ENCODE measurements around the gene TMEM260.
"Not testable (repeated sequence)": the region's sequence is repeated elsewhere in the genome, so short reads cannot be mapped to it uniquely, and the experiment has no call there.

The TMEM260 gene

GRCh38 chr14:56686416-56686815, 106.8 kb downstream of the TMEM260 start:
- peak; percentile 9 for DNase-seq

GRCh38 chr14:56687123-56687522, 107.5 kb downstream of the TMEM260 start:
- no peak for DNase-seq

- no peak for DNase-seq
Observed at GRCh38 chr14:56694609-56695008, 115.0 kb downstream of the TMEM260 start.

GRCh38 chr14:56695216-56695615, 115.6 kb downstream of the TMEM260 start:
- DNase-seq: not testable (repeated sequence)
